Activated CD4-positive, CD25-positive, alpha-beta regulatory T cell treated with anti-CD3 and anti-CD28 coated beads, Interleukin-2, amount 50 U/mL, for 72 hours (primary cell): ENCODE data around the gene CSF3.

Experiments used
- DNase-seq: peaks from one replicate; pipeline ENCODE4 v3.0.0; 2021

Gene CSF3

GRCh38 chr17:40015005-40015997 lies at the start of gene CSF3:
Gene CSF3 (plus strand): TSS chr17:40015440. CDS start chr17:40015475, 35 bp downstream.
- no peak for DNase-seq

GRCh38 chr17:39966771-39967170 lies 48.5 kb upstream of the CSF3 start:
- DNase-seq: no peak

- DNase-seq: no peak
Observed at GRCh38 chr17:39968761-39969160, 46.5 kb upstream of the CSF3 start.

GRCh38 chr17:39969375-39969774 lies 45.9 kb upstream of the CSF3 start:
- no peak for DNase-seq

- no peak for DNase-seq
Observed at GRCh38 chr17:39970157-39970692, 45.0 kb upstream of the CSF3 start.

- no peak for DNase-seq
Observed at GRCh38 chr17:39971076-39971603, 44.1 kb upstream of the CSF3 start.

- DNase-seq: no peak
Observed at GRCh38 chr17:39972271-39972670, 43.0 kb upstream of the CSF3 start.

GRCh38 chr17:39973496-39973895 lies 41.7 kb upstream of the CSF3 start:
- no peak for DNase-seq

- DNase-seq: no peak
Observed at GRCh38 chr17:39974433-39974832, 40.8 kb upstream of the CSF3 start.

GRCh38 chr17:39975801-39976200 lies 39.4 kb upstream of the CSF3 start:
- no peak for DNase-seq

- no peak for DNase-seq
Observed at GRCh38 chr17:39979016-39979670, 36.1 kb upstream of the CSF3 start.

- DNase-seq: no peak
Observed at GRCh38 chr17:39979893-39980350, 35.3 kb upstream of the CSF3 start.

GRCh38 chr17:39980351-39981206 lies 34.7 kb upstream of the CSF3 start, which contains the start of gene PSMD3:
Gene PSMD3 (plus strand): TSS chr17:39980807. CDS start chr17:39980971, 164 bp downstream.
- peak; percentile 95 for DNase-seq

- no peak for DNase-seq
Observed at GRCh38 chr17:39981207-39981741, 34.0 kb upstream of the CSF3 start.

GRCh38 chr17:39981766-39982375 lies 33.4 kb upstream of the CSF3 start:
- DNase-seq: no peak

- no peak for DNase-seq
Observed at GRCh38 chr17:39988206-39988810, 26.9 kb upstream of the CSF3 start.

- DNase-seq: no peak
Observed at GRCh38 chr17:39994448-39994847, 20.8 kb upstream of the CSF3 start.

GRCh38 chr17:39995438-39995837 lies 19.8 kb upstream of the CSF3 start:
- no peak for DNase-seq

- no peak for DNase-seq
Observed at GRCh38 chr17:39996162-39996561, 19.1 kb upstream of the CSF3 start.

GRCh38 chr17:39996800-39997199 lies 18.4 kb upstream of the CSF3 start:
- no peak for DNase-seq

- no peak for DNase-seq
Observed at GRCh38 chr17:39997543-39997942, 17.7 kb upstream of the CSF3 start.
